IPS DF 4.7 (cell line): Measurements from ENCODE around the gene PRDM10.
"Not testable (repeated sequence)": the region's sequence is repeated elsewhere in the genome, so short reads cannot be mapped to it uniquely, and the experiment has no call there.

Experiments
- DNase-seq: peaks from one replicate; pipeline ENCODE4 v3.0.0-alpha.2; 2013; ENCODE audit warnings: low spot score; ENCODE audit errors: extremely low read depth

PRDM10 gene

DNA sequence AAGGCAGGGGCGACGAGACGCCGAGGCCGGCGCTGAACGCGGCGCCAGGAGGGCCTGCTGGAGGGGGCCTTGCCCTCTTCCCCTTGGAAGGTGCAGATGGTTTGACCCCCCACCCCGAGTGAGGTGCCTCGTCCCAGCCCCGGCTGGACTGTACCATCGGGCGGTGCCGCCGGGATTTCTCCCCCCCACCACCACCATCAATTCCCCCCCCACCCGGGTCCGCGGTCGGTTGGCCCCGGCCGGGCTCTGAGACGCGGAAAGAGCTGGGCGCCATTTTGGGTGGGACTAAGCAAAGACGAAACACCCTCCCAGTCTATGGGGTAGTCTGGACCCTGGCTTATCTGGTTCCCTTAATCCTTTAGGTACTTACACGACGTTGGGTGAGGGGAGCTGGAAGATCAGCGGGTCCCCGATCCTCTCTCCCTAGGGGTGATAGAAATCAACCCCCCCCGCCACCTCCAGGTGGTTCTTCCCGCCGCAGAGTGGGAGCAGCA, at the start of gene PRDM10:
Gene PRDM10, minus strand, starts transcription at position 484 of the 494 bp plus-strand sequence. CDS start 41,871 bp downstream, outside the sequence.
- peak; percentile 36 for DNase-seq

- no peak for DNase-seq
Observed at GRCh38 chr11:130051082-130051481, 48.4 kb upstream of the PRDM10 start.

DNA sequence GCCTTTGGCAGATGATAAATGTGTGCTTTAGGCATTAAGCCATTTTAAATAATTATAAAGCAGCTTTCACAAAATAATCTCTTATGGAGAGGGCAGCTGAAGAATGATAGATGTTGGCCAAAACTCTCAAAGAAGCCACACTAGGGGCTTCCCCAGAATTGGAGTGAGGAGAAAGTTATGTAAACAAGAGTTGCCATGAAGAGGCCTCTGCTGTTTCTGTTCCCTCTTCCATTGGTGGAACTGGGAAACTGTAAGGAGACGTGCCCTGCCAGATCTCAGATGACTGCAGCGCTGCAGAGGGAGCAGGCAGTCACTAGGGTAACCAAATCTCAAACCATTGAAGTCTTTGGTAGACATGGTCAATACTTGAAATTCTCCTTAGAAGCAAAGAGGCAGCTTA, 47.6 kb upstream of the PRDM10 start:
- DNase-seq, result no peak

DNA sequence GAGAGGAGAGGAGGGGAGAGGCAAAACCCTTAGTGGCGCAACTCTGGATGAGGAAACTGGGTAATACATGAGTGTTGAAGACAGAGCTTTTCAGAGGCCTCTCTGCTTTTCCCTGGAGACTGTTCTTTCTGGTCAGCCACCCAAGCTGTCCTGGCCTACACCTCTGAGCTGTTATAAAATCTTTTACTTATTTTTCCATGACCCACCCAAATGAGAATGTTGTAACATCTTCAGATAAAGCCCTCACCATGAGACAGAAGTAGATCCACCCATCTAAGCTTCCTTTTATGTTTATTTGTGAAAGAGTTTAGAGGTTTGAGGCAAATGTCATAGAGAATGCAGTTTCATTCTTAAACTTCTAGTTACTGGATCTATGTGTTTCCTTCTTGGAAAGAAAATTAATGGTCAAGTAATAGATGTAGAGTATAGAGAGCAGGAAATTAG, 46.7 kb upstream of the PRDM10 start:
- no peak for DNase-seq

GRCh38 chr11:130047141-130047540, 44.5 kb upstream of the PRDM10 start:
- no peak for DNase-seq

DNA sequence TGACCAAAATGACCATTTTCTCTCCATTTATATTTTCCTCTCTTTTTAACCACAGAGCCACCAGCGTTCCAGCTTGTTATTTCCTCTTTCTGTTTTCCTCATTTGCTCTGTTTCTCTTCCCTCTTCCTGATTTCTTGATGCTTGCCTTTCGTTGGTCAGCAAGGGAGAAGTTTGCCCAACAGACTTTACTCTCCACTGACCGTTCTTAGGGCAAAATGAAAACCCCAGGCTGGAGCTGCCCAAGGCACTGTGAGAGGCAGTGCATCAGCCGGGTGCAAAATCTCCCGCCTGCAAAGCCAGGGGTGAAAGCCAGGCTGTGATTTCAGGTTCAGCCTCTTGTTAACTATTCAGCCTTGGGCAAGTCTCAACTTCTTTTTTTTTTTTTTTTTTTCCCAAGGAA, 40.9 kb upstream of the PRDM10 start:
- no peak for DNase-seq

DNA sequence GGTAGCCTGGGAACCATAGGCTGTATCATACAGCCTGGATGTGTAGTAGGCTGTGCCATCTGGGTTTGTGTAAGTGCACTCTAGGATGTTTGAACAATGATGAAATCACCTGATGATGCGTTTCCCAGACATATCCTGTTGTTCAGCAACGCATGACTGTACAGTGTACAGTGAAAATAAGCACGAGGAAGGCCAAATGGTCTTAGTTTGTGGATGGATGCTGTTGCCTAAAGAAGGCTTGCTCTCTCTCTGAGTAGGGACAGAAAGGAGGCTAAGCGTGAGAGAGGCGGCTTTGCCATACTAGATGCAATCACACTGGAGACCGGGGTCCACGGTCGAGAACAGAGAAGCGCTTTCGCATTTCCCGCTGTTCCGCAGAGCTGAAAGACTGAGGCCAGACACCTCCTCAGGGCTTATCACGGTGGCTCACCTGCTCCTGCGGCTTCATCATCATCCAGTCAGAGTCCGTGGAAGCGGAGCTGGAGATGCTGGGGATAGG, 39.5 kb upstream of the PRDM10 start:
- no peak for DNase-seq

GRCh38 chr11:130040281-130040940, 37.8 kb upstream of the PRDM10 start:
- DNase-seq, result no peak

GRCh38 chr11:130037881-130038585, 35.4 kb upstream of the PRDM10 start:
- no peak for DNase-seq

DNA sequence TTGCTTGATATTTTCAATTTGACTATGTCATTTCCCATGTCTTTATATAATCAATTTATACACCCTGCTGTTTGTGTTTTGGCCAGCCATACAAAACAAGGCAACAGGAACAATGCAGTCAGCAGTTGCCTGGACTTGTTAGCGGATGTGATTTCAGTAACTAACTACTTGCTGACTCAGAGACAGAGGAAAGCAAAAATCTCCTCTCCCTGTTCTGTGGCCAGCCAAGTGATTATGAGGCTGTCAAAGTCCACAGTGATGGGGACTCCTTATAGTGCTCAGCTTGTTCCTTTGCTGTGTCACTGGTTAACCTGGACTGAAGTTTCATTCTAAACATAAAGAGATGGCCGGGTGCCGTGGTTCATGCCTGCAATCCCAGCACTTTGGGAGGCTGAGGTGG, 34.4 kb upstream of the PRDM10 start:
- DNase-seq, result no peak

GRCh38 chr11:130034236-130034635, 31.6 kb upstream of the PRDM10 start:
- DNase-seq, result no peak

DNA sequence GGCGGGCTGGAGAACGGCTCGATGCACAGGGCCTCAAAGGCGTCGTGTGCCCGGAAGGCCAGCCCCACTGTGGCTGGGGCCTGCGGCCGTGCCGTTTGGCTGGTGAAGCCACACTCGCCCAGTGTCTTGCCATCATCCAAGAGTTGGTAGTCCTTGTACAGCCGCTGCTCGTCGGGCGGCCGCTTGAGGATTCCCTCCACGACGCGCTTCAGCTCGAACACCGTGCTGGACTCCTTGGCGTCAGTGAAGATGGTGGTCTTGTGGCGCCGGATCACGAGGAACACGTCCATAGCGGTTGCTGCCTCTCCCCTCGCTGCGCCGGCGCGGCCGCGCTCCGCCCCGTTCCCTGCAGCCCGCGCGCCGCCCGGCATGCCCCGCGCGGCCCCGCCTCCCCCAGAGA, 30.3 kb upstream of the PRDM10 start:
- no peak for DNase-seq

DNA sequence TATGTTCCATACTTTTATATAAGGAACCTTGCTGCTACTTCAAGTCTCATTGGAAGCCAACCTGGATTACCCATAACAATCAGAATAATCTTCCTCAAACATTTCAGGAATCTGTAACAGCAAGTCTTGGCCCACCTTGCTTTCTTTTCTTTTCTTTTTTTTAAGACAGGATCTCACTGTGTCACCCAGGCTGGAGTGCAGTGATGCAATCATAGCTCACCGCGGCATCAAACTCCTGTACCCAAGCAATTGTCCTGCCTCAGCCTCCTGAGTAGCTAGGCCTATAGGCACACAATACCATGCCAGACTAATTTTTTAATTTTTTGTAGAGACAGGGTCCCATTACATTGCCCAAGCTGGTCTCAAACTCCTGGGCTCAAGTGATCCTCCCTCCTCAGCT, 29.3 kb upstream of the PRDM10 start:
- DNase-seq, result no peak

DNA sequence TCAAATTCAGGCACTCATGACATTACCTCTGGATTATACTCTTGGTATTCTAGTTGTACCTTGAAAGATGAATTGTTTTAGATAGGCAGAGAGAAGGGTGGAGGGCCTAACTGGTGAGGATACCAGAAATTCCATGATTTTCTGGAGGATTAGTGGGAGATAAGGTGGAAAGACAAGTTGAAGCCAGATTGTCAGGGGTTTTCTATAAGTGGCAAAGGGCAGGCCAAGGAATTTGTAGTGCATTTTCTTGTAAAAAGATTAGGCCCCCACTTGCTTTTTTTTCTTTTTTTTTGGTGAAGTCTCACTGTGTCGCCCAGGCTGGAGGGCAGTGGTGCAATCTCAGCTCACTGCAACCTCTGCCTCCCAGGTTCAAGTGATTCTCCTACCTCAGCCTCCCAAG, 28.4 kb upstream of the PRDM10 start:
- DNase-seq, result no peak

DNA sequence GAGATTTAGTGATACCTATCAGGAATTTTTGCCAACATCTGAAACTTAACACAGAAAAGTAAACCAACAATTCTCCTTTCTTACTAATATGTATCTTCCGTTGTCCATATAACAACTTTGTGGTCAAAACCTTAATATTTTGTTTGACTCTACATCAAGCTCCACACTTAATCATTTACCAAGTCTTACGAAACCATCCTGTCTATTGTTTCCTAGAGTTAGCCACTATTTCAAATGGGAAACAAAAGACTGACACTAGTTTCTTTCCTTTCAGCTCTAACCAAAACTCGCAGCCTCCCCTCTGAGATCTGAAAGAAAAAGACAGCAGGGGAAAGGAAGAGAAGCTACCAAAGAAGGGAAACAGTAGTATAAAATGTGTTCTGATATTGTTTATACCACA, 26.5 kb upstream of the PRDM10 start:
- DNase-seq, result no peak

DNA sequence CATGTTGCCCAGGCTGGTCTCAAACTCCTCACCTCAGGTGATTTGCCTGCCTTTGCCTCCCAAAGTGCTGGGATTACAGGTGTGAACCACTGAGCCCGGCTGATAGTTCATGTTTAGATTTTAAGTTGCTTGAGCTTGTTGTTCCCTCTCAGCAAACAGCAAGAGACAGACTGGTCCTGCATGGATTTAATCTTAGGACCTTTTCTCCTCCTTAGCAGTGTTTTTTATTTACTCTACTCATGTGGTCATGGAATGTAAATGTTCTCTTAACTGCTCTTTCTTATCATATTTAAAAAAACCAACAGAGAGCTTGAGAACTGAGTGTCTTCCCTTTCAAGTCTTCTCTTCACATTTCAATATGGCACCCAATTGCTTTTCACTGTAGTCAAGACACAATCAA, 22.7 kb upstream of the PRDM10 start:
- no peak for DNase-seq

DNA sequence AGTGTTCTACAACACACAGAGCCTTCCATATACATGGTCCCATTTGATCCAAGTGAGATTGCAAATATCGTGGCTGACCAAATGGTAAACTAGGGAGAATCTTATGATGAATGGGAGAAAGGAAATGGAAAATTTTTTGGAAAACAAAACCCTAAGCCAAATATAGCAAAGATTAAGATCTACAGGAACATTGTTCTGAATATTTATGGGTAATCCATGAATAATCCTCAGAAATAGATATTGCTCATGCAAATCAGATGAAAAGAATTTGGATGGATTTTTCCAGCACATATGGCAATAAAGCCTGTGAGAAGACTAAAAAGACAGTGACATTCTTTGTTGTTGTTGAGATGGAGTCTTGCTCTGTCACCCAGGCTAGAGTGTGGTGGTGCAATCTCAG, 21.7 kb upstream of the PRDM10 start:
- no peak for DNase-seq

DNA sequence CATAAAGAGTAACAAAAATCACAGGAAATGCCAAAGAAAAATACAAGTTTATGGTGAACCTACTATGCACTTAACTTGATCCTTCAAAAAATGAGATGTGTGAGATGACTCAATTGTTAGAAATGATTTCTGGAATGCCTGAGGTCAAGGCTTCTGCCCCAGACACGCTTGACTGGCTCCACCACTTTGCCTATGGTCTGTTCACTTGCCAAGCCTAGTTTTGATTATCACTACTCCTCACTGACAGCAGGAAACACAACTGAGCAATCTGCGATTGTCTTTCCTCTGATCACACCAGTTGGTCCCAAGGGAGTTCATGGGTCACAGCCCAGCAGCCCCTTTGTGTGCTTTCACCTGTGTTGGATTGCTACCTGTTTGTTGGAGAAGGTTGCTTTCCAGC, 20.6 kb upstream of the PRDM10 start:
- DNase-seq, result no peak

DNA sequence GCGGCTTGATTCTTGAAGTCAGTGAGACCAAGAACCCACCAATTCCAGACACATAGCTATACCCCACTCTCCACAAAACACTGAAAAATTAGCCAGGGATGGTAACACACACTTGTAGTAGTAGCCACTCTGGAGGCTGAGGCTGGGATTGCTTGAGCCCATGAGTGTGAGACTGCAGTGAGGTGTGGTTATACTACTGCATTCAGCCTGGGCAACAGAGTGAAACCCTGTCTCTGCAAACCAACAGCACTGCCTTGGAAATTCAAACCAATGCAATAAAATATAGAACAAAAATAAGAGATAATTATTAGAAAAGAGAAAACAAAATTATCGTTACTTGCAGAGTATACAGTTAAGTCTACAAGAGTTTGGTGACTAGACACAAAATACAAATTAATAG, 20.2 kb upstream of the PRDM10 start:
- no peak for DNase-seq

DNA sequence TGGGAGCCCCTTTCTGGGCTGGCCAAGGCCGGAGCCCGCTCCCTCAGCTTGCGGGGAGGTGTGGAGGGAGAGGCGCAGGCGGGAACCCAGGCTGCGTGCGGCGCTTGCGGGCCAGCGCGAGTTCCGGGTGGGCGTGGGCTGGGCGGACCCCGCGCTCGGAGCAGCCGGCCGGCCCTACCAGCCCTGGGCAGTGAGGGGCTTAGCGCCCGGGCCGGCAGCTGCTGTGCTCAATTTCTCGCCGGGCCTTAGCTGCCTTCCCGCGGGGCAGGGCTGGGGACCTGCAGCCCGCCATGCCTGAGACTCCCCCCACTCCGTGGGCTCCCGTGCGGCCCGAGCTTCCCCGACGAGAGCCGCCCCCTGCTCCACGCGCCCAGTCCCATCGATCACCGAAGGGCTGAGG, 19.0 kb upstream of the PRDM10 start:
- DNase-seq, result not testable (repeated sequence)

DNA sequence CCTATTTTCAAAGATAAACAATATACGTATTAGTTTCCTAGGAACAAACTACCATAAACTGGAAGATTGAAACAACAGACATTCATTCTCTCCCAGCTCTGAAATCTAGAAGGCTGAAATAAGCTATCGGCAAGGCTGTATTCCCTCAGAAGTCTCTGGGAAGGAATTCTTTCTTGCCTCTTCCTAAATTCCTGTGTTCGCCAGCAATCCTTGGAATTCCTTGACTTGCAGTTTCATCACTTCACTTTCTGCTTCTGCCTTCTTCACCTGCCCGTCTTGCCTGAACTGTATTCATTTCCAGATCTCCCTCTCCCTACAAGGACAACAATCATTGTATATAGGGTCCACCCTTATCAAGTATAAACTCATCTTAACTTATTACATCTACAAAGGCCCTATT, 17.7 kb upstream of the PRDM10 start:
- DNase-seq, result no peak

- DNase-seq, result not testable (repeated sequence)
Observed at GRCh38 chr11:130015846-130016245, 13.2 kb upstream of the PRDM10 start.

DNA sequence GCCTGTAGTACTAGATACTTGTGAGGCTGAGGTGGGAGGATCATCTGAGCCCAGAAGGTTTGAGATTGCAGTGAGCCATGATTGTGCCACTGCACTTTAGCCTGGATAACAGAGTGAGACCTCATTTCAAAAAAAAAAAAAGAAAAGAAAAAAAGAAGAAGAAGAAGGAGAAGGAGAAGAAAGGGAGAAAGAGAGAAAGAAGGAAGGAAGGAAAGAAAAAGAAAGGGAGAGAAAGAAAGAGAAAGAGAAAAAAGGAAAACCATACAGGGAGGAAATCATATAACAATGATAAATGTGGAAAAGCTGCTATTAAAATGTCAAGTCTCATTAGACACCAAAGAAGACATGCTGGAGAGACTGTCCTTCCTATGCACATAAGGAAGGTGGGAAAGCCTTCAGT, 5.7 kb upstream of the PRDM10 start:
- no peak for DNase-seq
